Measurements from ENCODE around the gene CACNA2D1. TPM values are rescaled to one million over a fixed set of nuclear protein-coding genes. Genes with fewer than 3 reads are reported as not detected.

The CACNA2D1 gene
- total RNA-seq, 1 experiment from 2014 or later: 9.8 TPM

DNA sequence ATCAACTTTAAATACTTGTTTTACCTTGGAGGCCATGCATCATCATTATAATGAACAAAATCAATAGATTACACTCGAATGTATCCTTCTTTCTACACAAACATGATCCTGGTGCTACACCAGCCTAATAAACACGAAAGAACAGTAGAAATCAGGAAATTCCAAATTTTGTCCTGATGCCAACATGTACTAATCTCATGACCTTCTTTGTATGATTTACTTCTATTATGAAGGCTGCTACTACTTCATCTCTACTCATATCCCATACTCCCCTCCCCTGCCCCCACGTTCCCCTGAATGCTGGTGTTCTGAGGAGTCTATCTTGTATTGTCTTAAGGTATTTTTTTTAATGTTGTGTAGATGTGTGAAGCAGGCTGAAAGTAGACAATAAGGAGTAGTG lies 315.0 kb downstream of the CACNA2D1 start:
- BruUV-seq (replicated peaks): no TSS peak
- CTCF ChIA-PET: no interaction called here

GRCh38 chr7:82126576-82126975 lies 317.0 kb downstream of the CACNA2D1 start:
- no peak overlapping the region for H3K4me3 ChIP-seq (ENCODE audit: low read depth in 2 of 2, low read length in 2 of 2)
- H3K36me3 ChIP-seq (ENCODE audit: control insufficient read depth, insufficient read depth, low read length): no peaks in the 10 kb centered on the region
- CTCF ChIA-PET: no interaction called here
- H3K4me1 ChIP-seq (ENCODE audit: control insufficient read depth, insufficient read depth, low read length): no peaks in the 10 kb centered on the region
- in situ Hi-C loops (cut with HindIII; ENCODE audit: low pct_unique_long_range_greater_than_20kb, low sequenced_read_pairs) (no loop called here), intact Hi-C loops (cut with micrococcal nuclease; ENCODE audit: unreplicated experiment) (no loop called here)
- H3K27ac ChIP-seq (ENCODE audit: low read length): no peak overlapping the region
- DNase-seq (ENCODE audit: low read depth, low spot score) (no peak), ATAC-seq (no peak)
- H3K27me3 ChIP-seq (ENCODE audit: control insufficient read depth, insufficient read depth, low read length): no peaks in the 10 kb centered on the region
- POLR2A ChIA-PET: no interaction called here
- H3K9me3 ChIP-seq (ENCODE audit: control insufficient read depth, insufficient read depth, low read depth, low read length): peaks cover 16% of the 10 kb centered on the region; the same call in 1 of the 2 replicates
- TF ChIP-seq REST (IDR thresholded peaks at IDR 0.05; ENCODE audit: insufficient read depth in 1 of 2, low read depth in 2 of 2, low read length in 1 of 2): no peak
- TF ChIP-seq TCF7L2 (IDR thresholded peaks at IDR 0.05; ENCODE audit: low read depth, low read length): no peak
- TF ChIP-seq SIN3A (IDR thresholded peaks at IDR 0.05; ENCODE audit: borderline replicate concordance, insufficient read depth, low read depth, low read length): no peak
- TF ChIP-seq, protein P1, sequence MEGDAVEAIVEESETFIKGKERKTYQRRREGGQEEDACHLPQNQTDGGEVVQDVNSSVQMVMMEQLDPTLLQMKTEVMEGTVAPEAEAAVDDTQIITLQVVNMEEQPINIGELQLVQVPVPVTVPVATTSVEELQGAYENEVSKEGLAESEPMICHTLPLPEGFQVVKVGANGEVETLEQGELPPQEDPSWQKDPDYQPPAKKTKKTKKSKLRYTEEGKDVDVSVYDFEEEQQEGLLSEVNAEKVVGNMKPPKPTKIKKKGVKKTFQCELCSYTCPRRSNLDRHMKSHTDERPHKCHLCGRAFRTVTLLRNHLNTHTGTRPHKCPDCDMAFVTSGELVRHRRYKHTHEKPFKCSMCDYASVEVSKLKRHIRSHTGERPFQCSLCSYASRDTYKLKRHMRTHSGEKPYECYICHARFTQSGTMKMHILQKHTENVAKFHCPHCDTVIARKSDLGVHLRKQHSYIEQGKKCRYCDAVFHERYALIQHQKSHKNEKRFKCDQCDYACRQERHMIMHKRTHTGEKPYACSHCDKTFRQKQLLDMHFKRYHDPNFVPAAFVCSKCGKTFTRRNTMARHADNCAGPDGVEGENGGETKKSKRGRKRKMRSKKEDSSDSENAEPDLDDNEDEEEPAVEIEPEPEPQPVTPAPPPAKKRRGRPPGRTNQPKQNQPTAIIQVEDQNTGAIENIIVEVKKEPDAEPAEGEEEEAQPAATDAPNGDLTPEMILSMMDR (IDR thresholded peaks at IDR 0.05): no peak
- no peak for TF ChIP-seq POLR2AphosphoS5 (IDR thresholded peaks at IDR 0.05; ENCODE audit: low read depth, low read length)
- no TSS peak for BruUV-seq (replicated peaks)

More for the DNA sequence above, 315.0 kb downstream of the CACNA2D1 start:
- TF ChIP-seq, protein P1 (IDR thresholded peaks at IDR 0.05): no peak
- TF ChIP-seq SIN3A (IDR thresholded peaks at IDR 0.05; ENCODE audit: borderline replicate concordance, insufficient read depth, low read depth, low read length): no peak
- no peak for TF ChIP-seq REST (IDR thresholded peaks at IDR 0.05; ENCODE audit: insufficient read depth in 1 of 2, low read depth in 2 of 2, low read length in 1 of 2)
- no peak for TF ChIP-seq TCF7L2 (IDR thresholded peaks at IDR 0.05; ENCODE audit: low read depth, low read length)
- no peak for TF ChIP-seq POLR2AphosphoS5 (IDR thresholded peaks at IDR 0.05; ENCODE audit: low read depth, low read length)
- Histone ChIP-seq H3K4me3 (ENCODE audit: low read depth in 2 of 2, low read length in 2 of 2) (no peak overlapping the region), H3K27me3 (ENCODE audit: control insufficient read depth, insufficient read depth, low read length) (no peaks in the 10 kb centered on the region), H3K9me3 (ENCODE audit: control insufficient read depth, insufficient read depth, low read depth, low read length) (peaks cover 11% of the 10 kb centered on the region; the same call in 1 of the 2 replicates), H3K36me3 (ENCODE audit: control insufficient read depth, insufficient read depth, low read length) (no peaks in the 10 kb centered on the region), H3K27ac (ENCODE audit: low read length) (no peak overlapping the region), H3K4me1 (ENCODE audit: control insufficient read depth, insufficient read depth, low read length) (no peaks in the 10 kb centered on the region)
- intact Hi-C loops (cut with micrococcal nuclease; ENCODE audit: unreplicated experiment): no loop called here
- no peak for DNase-seq (ENCODE audit: low read depth, low spot score)
- POLR2A ChIA-PET: no interaction called here
- in situ Hi-C loops (cut with HindIII; ENCODE audit: low pct_unique_long_range_greater_than_20kb, low sequenced_read_pairs): no loop called here
- no peak for ATAC-seq
